Hepatocyte (in vitro differentiated cells): Measurements from ENCODE around the gene IL34. TPM values are rescaled to one million over a fixed set of nuclear protein-coding genes. Genes with fewer than 3 reads are reported as not detected.

Source experiments
- DNase-seq: peaks from one replicate; pipeline ENCODE4 v3.0.0-alpha.2; 2016; ENCODE audit warnings: low spot score
- H2AFZ ChIP-seq: fragments of 200-600 bp; sonication (generic); 2 replicates; pipeline ENCODE4 v1.6.0; 2016; ENCODE audit warnings: antibody characterized with exemption, mild to moderate bottlenecking
- H3K27ac ChIP-seq: fragments of 200-600 bp; sonication (generic); 2 replicates; pipeline ENCODE4 v1.5.1; 2016; ENCODE audit warnings: mild to moderate bottlenecking
- H3K27me3 ChIP-seq: fragments of 200-600 bp; sonication (generic); 2 replicates; pipeline ENCODE4 v1.6.1; 2016
- H3K36me3 ChIP-seq: fragments of 200-600 bp; sonication (generic); replicated peaks from 2 replicates; pipeline ENCODE4 v1.5.1; 2016; ENCODE audit warnings: low read depth; ENCODE audit not compliant: insufficient read depth
- H3K4me1 ChIP-seq: fragments of 200-600 bp; sonication (generic); 2 replicates; pipeline ENCODE4 v1.5.1; 2016; ENCODE audit warnings: mild to moderate bottlenecking, moderate library complexity; ENCODE audit not compliant: insufficient read depth
- H3K4me2 ChIP-seq: fragments of 200-600 bp; sonication (generic); 2 replicates; pipeline ENCODE4 v1.6.0; 2016
- H3K4me3 ChIP-seq: fragments of 200-600 bp; sonication (generic); 2 replicates; pipeline ENCODE4 v1.5.1; 2016; ENCODE audit warnings: mild to moderate bottlenecking
- H3K79me2 ChIP-seq: fragments of 200-600 bp; sonication (generic); 2 replicates; pipeline ENCODE4 v1.6.0; 2017; ENCODE audit warnings: mild to moderate bottlenecking
- H3K9me2 ChIP-seq: fragments of 200-600 bp; sonication (generic); replicated peaks from 2 replicates; pipeline ENCODE4 v1.6.0; 2017; ENCODE audit warnings: mild to moderate bottlenecking; ENCODE audit not compliant: insufficient read depth
- H3K9me3 ChIP-seq: fragments of 200-600 bp; sonication (generic); 2 replicates; pipeline ENCODE4 v1.5.1; 2016; ENCODE audit warnings: low read depth, mild to moderate bottlenecking
- H4K20me1 ChIP-seq: fragments of 200-600 bp; sonication (generic); 2 replicates; pipeline ENCODE4 v1.6.0; 2016; ENCODE audit warnings: mild to moderate bottlenecking; ENCODE audit not compliant: insufficient read depth, poor library complexity, severe bottlenecking
- EZH2 ChIP-seq: fragments of 200-600 bp; sonication (generic); IDR thresholded peaks from 2 replicates; pipeline ENCODE4 v1.6.1; 2016; ENCODE audit warnings: antibody characterized with exemption, mild to moderate bottlenecking, borderline replicate concordance
- EZH2phosphoT487 ChIP-seq: fragments of 200-600 bp; sonication (generic); IDR thresholded peaks from one replicate; pipeline ENCODE4 v1.6.1; 2018; ENCODE audit warnings: antibody characterized with exemption, mild to moderate bottlenecking, low read depth, moderate library complexity; ENCODE audit not compliant: unreplicated experiment, severe bottlenecking
- WGBS: methylation state at CpG from one replicate; pipeline ENCODE4 v1.1.6; 2016; ENCODE audit warnings: low lambda C conversion rate; ENCODE audit errors: missing lambda C conversion rate; 5-methylcytosine and 5-hydroxymethylcytosine counted together
- polyA plus RNA-seq: library from polyadenylated mRNA; unstranded; fragments of >200 nt; fragmentation: Nextera tagmentation; extraction: Ambion mirVana; gene quantifications from 2 replicates; pipeline ENCODE4 v1.2.1, GENCODE V29; 2016
- total RNA-seq: library from RNA; depleted of rRNA; stranded (reverse); fragments of >200 nt; gene quantifications from 2 replicates; pipeline ENCODE4 v1.2.3, GENCODE V29; 2014
- TF ChIP-seq, protein P1 (sequence below): fragments of 200-600 bp; sonication (generic); IDR thresholded peaks from 2 replicates; pipeline ENCODE4 v1.5.1; 2016; ENCODE audit warnings: antibody characterized with exemption, mild to moderate bottlenecking; ENCODE audit not compliant: poor library complexity

Gene IL34
- total and polyA plus RNA-seq, 2 experiments from 2014 or later: 0.48 to 2.2 TPM

DNA sequence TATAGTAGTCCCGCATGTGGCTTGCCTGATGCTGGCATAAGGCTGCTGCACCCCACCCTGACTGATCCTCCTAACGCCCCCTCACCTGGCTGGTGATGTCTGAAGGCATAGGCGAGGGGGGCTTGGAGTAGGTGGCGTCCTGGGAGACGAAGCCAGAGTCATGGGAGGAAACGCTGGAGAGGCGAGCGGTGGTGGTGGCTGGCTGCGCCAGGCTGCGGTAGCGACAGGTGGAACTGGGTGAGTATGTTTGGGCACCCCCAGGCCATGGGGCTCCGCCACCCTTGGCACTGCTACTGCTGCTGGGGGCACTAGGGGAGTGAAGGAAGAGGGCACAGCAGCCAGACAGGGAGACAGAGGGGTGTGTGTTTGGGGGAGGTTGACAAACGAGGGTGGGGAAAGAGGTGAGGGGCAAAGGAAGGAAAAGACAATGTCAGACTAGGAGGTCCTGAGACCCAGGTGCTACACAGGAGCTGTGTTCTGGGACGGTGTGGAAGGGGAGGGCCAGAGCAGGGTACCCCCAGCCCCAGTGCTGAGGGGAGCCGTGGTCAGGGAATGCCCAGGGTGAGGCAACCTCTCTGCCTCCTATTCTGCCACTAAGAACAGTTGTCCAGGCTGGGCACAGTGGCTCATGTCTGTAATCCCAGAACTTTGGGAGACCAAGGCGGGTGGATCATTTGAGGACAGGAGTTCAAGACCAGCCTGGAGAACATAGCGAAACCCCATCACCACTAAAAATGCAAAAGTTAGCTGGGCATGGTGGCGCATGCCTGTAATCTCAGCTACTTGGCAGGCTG, 28.1 kb downstream of the IL34 start:
- Histone ChIP-seq H3K9me2 (no peaks in the 10 kb centered on the region), H3K4me3 (no peak overlapping the region), H3K27me3 (no peaks in the 10 kb centered on the region), H2AFZ (no peak overlapping the region), H3K4me2 (no peak overlapping the region), H4K20me1 (no peaks in the 10 kb centered on the region), H3K36me3 (peaks cover 3% of the 10 kb centered on the region), H3K9me3 (no peaks in the 10 kb centered on the region), H3K27ac (no peak overlapping the region), H3K79me2 (no peaks in the 10 kb centered on the region), H3K4me1 (no peaks in the 10 kb centered on the region)
- WGBS: 96% methylated on average over 17 of the region's 18 CpGs
- no peak for DNase-seq
- TF ChIP-seq, protein P1, sequence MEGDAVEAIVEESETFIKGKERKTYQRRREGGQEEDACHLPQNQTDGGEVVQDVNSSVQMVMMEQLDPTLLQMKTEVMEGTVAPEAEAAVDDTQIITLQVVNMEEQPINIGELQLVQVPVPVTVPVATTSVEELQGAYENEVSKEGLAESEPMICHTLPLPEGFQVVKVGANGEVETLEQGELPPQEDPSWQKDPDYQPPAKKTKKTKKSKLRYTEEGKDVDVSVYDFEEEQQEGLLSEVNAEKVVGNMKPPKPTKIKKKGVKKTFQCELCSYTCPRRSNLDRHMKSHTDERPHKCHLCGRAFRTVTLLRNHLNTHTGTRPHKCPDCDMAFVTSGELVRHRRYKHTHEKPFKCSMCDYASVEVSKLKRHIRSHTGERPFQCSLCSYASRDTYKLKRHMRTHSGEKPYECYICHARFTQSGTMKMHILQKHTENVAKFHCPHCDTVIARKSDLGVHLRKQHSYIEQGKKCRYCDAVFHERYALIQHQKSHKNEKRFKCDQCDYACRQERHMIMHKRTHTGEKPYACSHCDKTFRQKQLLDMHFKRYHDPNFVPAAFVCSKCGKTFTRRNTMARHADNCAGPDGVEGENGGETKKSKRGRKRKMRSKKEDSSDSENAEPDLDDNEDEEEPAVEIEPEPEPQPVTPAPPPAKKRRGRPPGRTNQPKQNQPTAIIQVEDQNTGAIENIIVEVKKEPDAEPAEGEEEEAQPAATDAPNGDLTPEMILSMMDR: no peak
- no peak for TF ChIP-seq EZH2phosphoT487
- no peak for TF ChIP-seq EZH2

DNA sequence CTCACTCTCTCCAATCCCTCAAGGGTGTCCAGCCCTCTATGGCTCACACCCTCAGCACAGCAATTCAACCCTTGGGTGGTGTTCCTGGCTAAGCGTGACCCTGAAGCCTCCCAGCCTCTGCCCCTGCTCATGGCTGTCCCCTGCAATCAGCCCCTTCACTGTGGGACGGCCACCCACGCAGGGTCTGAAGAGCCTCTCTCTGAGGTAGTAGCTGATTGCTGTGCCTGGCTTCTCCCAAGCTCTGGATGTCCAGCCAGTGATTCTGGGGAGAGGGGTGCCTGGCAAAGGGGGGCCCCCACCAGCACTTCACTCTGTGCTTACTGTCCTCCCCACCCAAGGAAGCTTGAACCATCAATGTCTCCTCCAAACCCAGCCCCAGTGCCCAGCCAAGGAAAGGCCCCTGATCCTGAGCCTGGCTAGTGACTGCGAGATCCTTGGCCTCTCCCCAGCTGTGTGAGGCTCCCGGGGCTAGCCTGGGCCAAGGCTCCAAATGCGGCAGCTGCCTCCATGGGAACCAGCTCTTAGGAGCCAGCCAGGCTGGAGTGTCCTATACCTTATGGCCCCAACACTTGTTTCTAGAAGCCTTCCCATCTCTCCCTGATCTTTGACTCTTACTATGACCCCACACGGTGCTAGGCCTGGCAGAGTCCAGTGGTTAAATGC, 29.6 kb downstream of the IL34 start:
- peaks cover 10% of the 10 kb centered on the region for H4K20me1 ChIP-seq
- H2AFZ ChIP-seq: no peak overlapping the region
- 95% methylated on average over 7 of the region's 7 CpGs for WGBS
- H3K9me2 ChIP-seq: no peaks in the 10 kb centered on the region
- no peaks in the 10 kb centered on the region for H3K4me1 ChIP-seq
- H3K79me2 ChIP-seq: peaks cover 9% of the 10 kb centered on the region
- TF ChIP-seq, protein P1: no peak
- TF ChIP-seq EZH2phosphoT487: no peak
- TF ChIP-seq EZH2: no peak
- H3K4me3 ChIP-seq: no peak overlapping the region
- peaks cover 3% of the 10 kb centered on the region for H3K36me3 ChIP-seq
- H3K4me2 ChIP-seq: no peak overlapping the region
- H3K27me3 ChIP-seq: no peaks in the 10 kb centered on the region
- DNase-seq: no peak
- no peak overlapping the region for H3K27ac ChIP-seq
- H3K9me3 ChIP-seq: no peaks in the 10 kb centered on the region

DNA sequence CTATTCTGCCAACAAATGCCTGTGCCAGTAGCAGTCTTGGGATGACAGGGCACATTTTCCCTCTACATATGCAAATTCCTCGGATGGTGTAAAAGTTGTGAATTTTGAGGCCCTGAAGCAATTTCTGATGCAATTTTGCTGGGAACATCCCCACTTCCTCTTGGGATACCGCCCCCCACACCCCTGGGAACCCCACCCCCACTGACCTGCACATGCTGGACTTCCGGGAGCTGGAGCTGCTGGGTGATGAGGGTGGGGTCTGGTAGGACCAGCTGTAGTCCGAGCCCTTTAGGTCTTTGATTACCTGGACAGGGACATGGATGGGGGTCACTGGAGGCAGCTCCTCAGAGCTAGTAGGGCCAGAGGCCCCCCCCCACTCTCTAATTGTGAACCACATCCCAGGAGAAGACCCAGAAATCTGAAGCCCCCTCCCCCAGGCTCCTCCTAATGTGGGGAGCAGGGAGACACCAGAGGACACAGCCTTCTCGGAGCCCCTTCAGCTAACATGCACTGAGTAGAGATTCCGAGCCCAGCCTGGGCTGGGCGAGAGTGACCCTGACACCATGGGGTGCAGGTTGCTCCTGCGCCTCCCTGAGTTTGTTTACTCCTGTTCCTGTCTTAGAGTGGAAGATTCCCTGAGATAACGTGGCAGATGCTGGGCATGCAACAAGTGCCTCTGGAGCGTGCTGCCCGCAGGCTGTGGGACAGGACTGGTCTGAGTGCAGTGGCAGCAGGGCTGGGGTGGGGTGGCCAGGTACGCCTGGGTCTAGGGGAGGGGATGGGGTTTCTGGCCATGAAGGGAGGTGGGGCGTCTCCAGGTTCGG, 30.5 kb downstream of the IL34 start:
- Histone ChIP-seq H3K4me2 (no peak overlapping the region), H3K27ac (no peak overlapping the region), H4K20me1 (peaks cover 17% of the 10 kb centered on the region), H3K79me2 (peaks cover 18% of the 10 kb centered on the region), H3K9me3 (no peaks in the 10 kb centered on the region), H3K4me1 (peaks cover 7% of the 10 kb centered on the region), H3K9me2 (no peaks in the 10 kb centered on the region), H3K4me3 (no peak overlapping the region), H3K36me3 (peaks cover 3% of the 10 kb centered on the region), H2AFZ (no peak overlapping the region), H3K27me3 (no peaks in the 10 kb centered on the region)
- WGBS: 94% methylated on average over 12 of the region's 14 CpGs
- no peak for DNase-seq
- TF ChIP-seq EZH2phosphoT487 (no peak), EZH2 (no peak)
- TF ChIP-seq, protein P1: no peak
